BE2C (cell line): ENCODE data around the gene FRMD1.
"Not testable (repeated sequence)": the region's sequence is repeated elsewhere in the genome, so short reads cannot be mapped to it uniquely, and the experiment has no call there.

Experiments used
- DNase-seq: peaks from one replicate; pipeline ENCODE4 v3.0.0-alpha.2; 2020
- H3K27me3 ChIP-seq: fragments of 250-450 bp; sonication (Bioruptor Pico); 2 replicates; pipeline ENCODE4 v1.5.1; 2020; ENCODE audit warnings: mild to moderate bottlenecking
- H3K36me3 ChIP-seq: fragments of 250-450 bp; sonication (Bioruptor Pico); 2 replicates; pipeline ENCODE4 v1.5.1; 2020; ENCODE audit warnings: mild to moderate bottlenecking
- H3K4me1 ChIP-seq: fragments of 250-450 bp; sonication (Bioruptor Pico); 2 replicates; pipeline ENCODE4 v1.5.1; 2020
- H3K4me3 ChIP-seq: 2 replicates; pipeline ENCODE4 v1.5.1; 2011; ENCODE audit warnings: low read depth, low read length
- H3K9me3 ChIP-seq: fragments of 250-450 bp; sonication (Bioruptor Pico); 2 replicates; pipeline ENCODE4 v1.5.1; 2020
- CTCF ChIP-seq: IDR thresholded peaks from 2 replicates; pipeline ENCODE4 v1.5.1; 2012; ENCODE audit warnings: mild to moderate bottlenecking, low read depth, low read length

Gene FRMD1

GRCh38 chr6:168080393-168081077 is 1.5 kb upstream of the FRMD1 start:
- H3K4me1 ChIP-seq: no peaks in the 10 kb centered on the region
- H3K27me3 ChIP-seq: no peaks in the 10 kb centered on the region
- H3K36me3 ChIP-seq: no peaks in the 10 kb centered on the region
- no peak for DNase-seq
- H3K9me3 ChIP-seq: no peaks in the 10 kb centered on the region
- no peak for TF ChIP-seq CTCF
- H3K4me3 ChIP-seq: no peak overlapping the region

- Histone ChIP-seq H3K27me3 (no peaks in the 10 kb centered on the region), H3K4me1 (no peaks in the 10 kb centered on the region), H3K9me3 (no peaks in the 10 kb centered on the region), H3K36me3 (no peaks in the 10 kb centered on the region), H3K4me3 (no peak overlapping the region)
- no peak for DNase-seq
- no peak for TF ChIP-seq CTCF
These were observed 653 bp downstream of the FRMD1 start for GRCh38 chr6:168078175-168078942.

- H3K9me3 ChIP-seq, H3K4me1 ChIP-seq, H3K27me3 ChIP-seq, DNase-seq, H3K36me3 ChIP-seq, H3K4me3 ChIP-seq: not testable (repeated sequence)
These were observed 1.6 kb downstream of the FRMD1 start for GRCh38 chr6:168077401-168077800.

GRCh38 chr6:168075787-168076202 is 3.2 kb downstream of the FRMD1 start:
- Histone ChIP-seq H3K36me3 (no peaks in the 10 kb centered on the region), H3K4me3 (no peak overlapping the region), H3K4me1 (no peaks in the 10 kb centered on the region), H3K27me3 (no peaks in the 10 kb centered on the region), H3K9me3 (no peaks in the 10 kb centered on the region)
- no peak for DNase-seq
- no peak for TF ChIP-seq CTCF

- DNase-seq: no peak
- Histone ChIP-seq H3K27me3 (no peaks in the 10 kb centered on the region), H3K9me3 (no peaks in the 10 kb centered on the region), H3K36me3 (no peaks in the 10 kb centered on the region), H3K4me3 (no peak overlapping the region), H3K4me1 (no peaks in the 10 kb centered on the region)
- TF ChIP-seq CTCF: no peak
These were observed 3.8 kb downstream of the FRMD1 start for GRCh38 chr6:168075216-168075615.

- Histone ChIP-seq H3K9me3 (no peaks in the 10 kb centered on the region), H3K27me3 (no peaks in the 10 kb centered on the region), H3K4me3 (no peak overlapping the region), H3K4me1 (no peaks in the 10 kb centered on the region), H3K36me3 (no peaks in the 10 kb centered on the region)
- no peak for TF ChIP-seq CTCF
- DNase-seq: no peak
These were observed 4.9 kb downstream of the FRMD1 start for GRCh38 chr6:168073937-168074730.
